Adrenal gland (tissue), 12 donors: ENCODE measurements around the gene ERCC4. TPM values are rescaled to one million over a fixed set of nuclear protein-coding genes. Genes with fewer than 3 reads are reported as not detected.

Experiments
- DNase-seq, 7 donors: peaks; one replicate each; pipeline ENCODE4 v3.0.0-alpha.2; 2019 to 2020
- H3K27ac ChIP-seq, 5 donors: fragments of 200-600 bp; sonication (generic) in 4 of 5; 1 replicate in 3 of 5; 2 replicates in 2 of 5; pipeline versions ENCODE4 v1.5.1 to v1.8.0; 2016 to 2020; ENCODE audit warnings: mild to moderate bottlenecking in 1 of 5
- H3K27me3 ChIP-seq: fragments of 200-600 bp; 2 replicates; pipeline ENCODE4 v1.8.0; 2021
- H3K36me3 ChIP-seq, 2 donors: fragments of 200-600 bp; replicated peaks in 1 of 2; 1 replicate in 1 of 2; 2 replicates in 1 of 2; pipeline versions ENCODE4 v1.5.1 to v1.8.0; 2018 to 2022
- H3K4me1 ChIP-seq, 2 donors: fragments of 200-600 bp; replicated peaks in 1 of 2; 1 replicate in 1 of 2; 2 replicates in 1 of 2; pipeline versions ENCODE4 v1.5.1 to v1.8.0; 2018 to 2021
- H3K4me3 ChIP-seq, 4 donors: fragments of 200-600 bp; sonication (generic) in 3 of 4; one replicate each; pipeline ENCODE4 v1.5.1; 2016 to 2018
- H3K9me3 ChIP-seq, 3 donors: fragments of 200-600 bp; sonication (generic) in 1 of 3; replicated peaks in 1 of 3; 1 replicate in 2 of 3; 2 replicates in 1 of 3; pipeline versions ENCODE4 v1.5.1 to v1.8.0; 2016 to 2021
- CTCF ChIP-seq, 6 experiments: fragments of 450-650 bp in 4 of 6; fragments of 200-600 bp in 2 of 6; sonication (generic) in 1 of 6; IDR thresholded peaks; 1 replicate in 5 of 6; 2 replicates in 1 of 6; pipeline versions ENCODE4 v1.5.1 to v1.8.0; 2016 to 2021; ENCODE audit warnings: antibody characterized with exemption in 6 of 6, mild to moderate bottlenecking in 2 of 6, moderate library complexity in 1 of 6
- POLR2A ChIP-seq, 2 donors: fragments of 450-650 bp; IDR thresholded peaks; one replicate each; pipeline ENCODE4 v1.6.1; 2017; ENCODE audit warnings: antibody characterized with exemption in 2 of 2, mild to moderate bottlenecking in 2 of 2, moderate library complexity in 1 of 2
- WGBS, 4 donors: extraction: QIAGEN DNeasy Blood & Tissue Kit in 2 of 4; methylation state at CpG; one replicate each; pipeline versions ENCODE4 v1.1.5 to v1.1.7; 2013 to 2017; 5-methylcytosine and 5-hydroxymethylcytosine counted together
- intact Hi-C, 2 donors: fragments of 100-400 bp; cut with DNase I; formaldehyde crosslinking; loops; one replicate each; pipeline versions ENCODE4 v1.14.1 to v1.15.0; 2022 to 2023
- polyA plus RNA-seq, 3 donors: library from polyadenylated mRNA; stranded (reverse); fragments of 200-250 nt in 2 of 3; fragments of 350-450 nt in 1 of 3; fragmentation: Illumina TruSeq in 1 of 3; extraction: RNeasy Lipid Tissue Mini Kit (QIAGEN cat#74804) in 1 of 3; gene quantifications; one replicate each; pipeline ENCODE4 v1.2.3, GENCODE V29; 2013 to 2014
- total RNA-seq, 9 donors: library from RNA; depleted of rRNA in 4 of 9; stranded (reverse); fragments of >200 nt in 4 of 9; fragments of 120-200 nt in 1 of 9; fragmentation: NEBNext Ultra II Directional in 1 of 9; extraction: Animal tissue kit (Norgen Biotek cat#: 25700) in 1 of 9; gene quantifications; one replicate each; pipeline versions ENCODE4 v1.1.0 to v1.2.4, GENCODE V29; 2013 to 2023
- donor health status: healthy with polysubstance abuse.
- donor health status: Bipolar disorder and iron deficiency.
- donor health status: DM: yes; HTN: yes; CAD: no.
- donor health status: DM: no; HTN: no; CAD: no.
- donor health status: DM: no; HTN: no; CAD: no.
- donor health status: DM: yes; HTN: yes; CAD: no.

ERCC4 gene
- total and polyA plus RNA-seq, 12 donors: 2.8 to 27.9 (median 15.4) TPM

GRCh38 chr16:13997933-13998332 is 78.0 kb downstream of the ERCC4 start:
- Histone ChIP-seq H3K4me3 (no peak overlapping the region), H3K9me3 (no peaks in the 10 kb centered on the region), H3K36me3 (no peaks in the 10 kb centered on the region), H3K27me3 (no peaks in the 10 kb centered on the region), H3K4me1 (peaks cover 0 to 30% of the 10 kb centered on the region in 2 donors), H3K27ac (no peak overlapping the region)
- WGBS, 4 donors: 78 to 91% (median 82%) methylated on average over 5 of the region's 5 CpGs
- intact Hi-C loops: no loop called here
- DNase-seq: peak in 1 of 7 donors; percentile 45
- TF ChIP-seq POLR2A (IDR thresholded peaks at IDR 0.05) (no peak), CTCF (IDR thresholded peaks at IDR 0.05) (no peak)

- H3K9me3 ChIP-seq: no peaks in the 10 kb centered on the region
- no peak overlapping the region for H3K4me3 ChIP-seq
- no peak for TF ChIP-seq CTCF (IDR thresholded peaks at IDR 0.05)
- TF ChIP-seq POLR2A (IDR thresholded peaks at IDR 0.05): no peak
- DNase-seq: no peak
- H3K27me3 ChIP-seq: no peaks in the 10 kb centered on the region
- H3K27ac ChIP-seq: peak overlapping the region in 1 of 5 donors; percentile 58
- WGBS, 4 donors: 72 to 79% (median 74%) methylated on average over 10 of the region's 10 CpGs
- intact Hi-C loops: no loop called here
- no peaks in the 10 kb centered on the region for H3K36me3 ChIP-seq
- H3K4me1 ChIP-seq: peaks cover 0 to 33% of the 10 kb centered on the region in 2 donors
Measured at GRCh38 chr16:13999071-13999894, 79.3 kb downstream of the ERCC4 start.

GRCh38 chr16:13999895-14000425 is 80.0 kb downstream of the ERCC4 start:
- peaks cover 0 to 35% of the 10 kb centered on the region in 2 donors for H3K4me1 ChIP-seq
- intact Hi-C loops: no loop called here
- no peaks in the 10 kb centered on the region for H3K36me3 ChIP-seq
- no peak overlapping the region for H3K4me3 ChIP-seq
- peak overlapping the region in 1 of 5 donors; percentile 58 for H3K27ac ChIP-seq
- H3K27me3 ChIP-seq: no peaks in the 10 kb centered on the region
- no peaks in the 10 kb centered on the region for H3K9me3 ChIP-seq
- no peak for TF ChIP-seq CTCF (IDR thresholded peaks at IDR 0.05)
- no peak for TF ChIP-seq POLR2A (IDR thresholded peaks at IDR 0.05)
- DNase-seq: peak in 2 of 7 donors; percentile 40 to 66
- WGBS, 4 donors: 41 to 45% (median 43%) methylated on average over 12 of the region's 12 CpGs

- Histone ChIP-seq H3K9me3 (no peaks in the 10 kb centered on the region), H3K36me3 (no peaks in the 10 kb centered on the region), H3K4me3 (no peak overlapping the region), H3K4me1 (peaks cover 0 to 34% of the 10 kb centered on the region in 2 donors), H3K27ac (no peak overlapping the region), H3K27me3 (no peaks in the 10 kb centered on the region)
- intact Hi-C loops: no loop called here
- 90 to 99% (median 97%) methylated on average over 2 to 10 of the region's 10 CpGs for WGBS, 4 donors
- no peak for DNase-seq
- TF ChIP-seq CTCF (IDR thresholded peaks at IDR 0.05) (no peak), POLR2A (IDR thresholded peaks at IDR 0.05) (no peak)
Measured at GRCh38 chr16:14001521-14001920, 81.6 kb downstream of the ERCC4 start.

Other genes starting within 250 kb of the ERCC4 start
- gene MRTFB, start 151.2 kb downstream of the ERCC4 start, total RNA-seq: 10 to 100 TPM; 30.9 to 77.7 (median 48.0) TPM
- gene MRTFB, start 151.2 kb downstream of the ERCC4 start, polyA plus RNA-seq: 10 to 100 TPM in 2 of 3 donors, 1 to 10 TPM in 1; 5.5 to 24.8 (median 11.7) TPM